HepG2 (cell line): ENCODE data around the gene GLG1. TPM values are rescaled to one million over a fixed set of nuclear protein-coding genes. Genes with fewer than 3 reads are reported as not detected.

Experiments
- ATAC-seq: fragments of 200-7000 bp; cut with Tn5 transposase; 3 replicates; pipeline ENCODE4 v1.9.1; 2020; ENCODE audit warnings: mild to moderate bottlenecking, moderate library complexity
- BruUV-seq: library from RNA; stranded (reverse); fragments of 400-500 nt; replicated peaks from 2 replicates; lab custom pipeline; 2021; lab: Mats Ljungman, UMichigan
- CTCF ChIA-PET: fragments of 300-600 bp; formaldehyde crosslinking; extraction: SDS; loops from one replicate; lab custom pipeline; 2021; ENCODE audit warnings: low total read pairs, inconsistent platforms, low intra/inter-chr PET ratio; lab: Yijun Ruan, JAX
- POLR2A ChIA-PET: fragments of 350-600 bp; sonication (Branson Sonifier 250); formaldehyde crosslinking; loops from one replicate; lab custom pipeline; 2020; ENCODE audit warnings: antibody characterized with exemption, inconsistent platforms; lab: Yijun Ruan, JAX
- DNase-seq: peaks from one replicate; pipeline ENCODE4 v3.0.0-alpha.2; 2015; ENCODE audit warnings: low spot score
- FAIRE-seq: peaks from 3 replicates; lab custom pipeline; 2011; peaks lifted over from hg19 to GRCh38; lab: Jason Lieb, UNC
- H2AFZ ChIP-seq: one replicate; pipeline ENCODE4 v1.6.1; 2011; ENCODE audit warnings: low read length, inconsistent platforms
- H3K27ac ChIP-seq: fragments of 300-600 bp; 3 replicates; pipeline ENCODE4 v1.8.0; 2011; ENCODE audit warnings: mixed run types, mild to moderate bottlenecking, mixed read lengths, low read length, inconsistent platforms; ENCODE audit not compliant: insufficient read depth; ENCODE audit errors: extremely low read length
- H3K27me3 ChIP-seq, 2 experiments: fragments of 200-600 bp in 1 of 2; 2 replicates in 1 of 2; 3 replicates in 1 of 2; pipeline versions ENCODE4 v1.6.0 to v1.8.0; 2011; ENCODE audit warnings: low read length in 2 of 2, mild to moderate bottlenecking in 2 of 2, moderate library complexity in 2 of 2, inconsistent platforms in 1 of 2; ENCODE audit not compliant: insufficient read depth in 2 of 2, control insufficient read depth in 1 of 2
- H3K36me3 ChIP-seq, 2 experiments: fragments of 200-600 bp in 1 of 2; replicated peaks in 1 of 2; 2 replicates in 1 of 2; 3 replicates in 1 of 2; pipeline versions ENCODE4 v1.5.1 to v1.8.0; 2011; ENCODE audit warnings: low read length in 2 of 2, inconsistent platforms in 1 of 2; ENCODE audit not compliant: insufficient read depth in 2 of 2, control insufficient read depth in 1 of 2
- H3K4me1 ChIP-seq: 2 replicates; pipeline ENCODE4 v1.5.1; 2012; ENCODE audit warnings: low read length, inconsistent platforms; ENCODE audit not compliant: insufficient read depth
- H3K4me2 ChIP-seq: 2 replicates; pipeline ENCODE4 v1.6.0; 2011; ENCODE audit warnings: low read depth, low read length, inconsistent platforms
- H3K4me3 ChIP-seq, 3 experiments: fragments of 200-600 bp in 1 of 3; sonication (generic), shearing (Covaris generic) in 1 of 3; replicated peaks in 1 of 3; 2 replicates each; pipeline ENCODE4 v1.5.1; 2011 to 2016; ENCODE audit warnings: low read length in 3 of 3, inconsistent platforms in 2 of 3, low read depth in 2 of 3, mild to moderate bottlenecking in 2 of 3, control low read depth in 1 of 3, mixed read lengths in 1 of 3; ENCODE audit not compliant: insufficient read depth in 1 of 3
- H3K79me2 ChIP-seq: one replicate; pipeline ENCODE4 v1.6.1; 2011; ENCODE audit warnings: low read length, inconsistent platforms; ENCODE audit not compliant: insufficient read depth
- H3K9ac ChIP-seq: 2 replicates; pipeline ENCODE4 v1.6.0; 2011; ENCODE audit warnings: mild to moderate bottlenecking, low read depth, low read length, inconsistent platforms; ENCODE audit not compliant: insufficient read depth
- H3K9me3 ChIP-seq: 2 replicates; pipeline ENCODE4 v1.5.1; 2012; ENCODE audit warnings: mild to moderate bottlenecking, low read length
- H4K20me1 ChIP-seq: 2 replicates; pipeline ENCODE4 v1.6.0; 2011; ENCODE audit warnings: inconsistent platforms, mild to moderate bottlenecking, low read length, moderate library complexity; ENCODE audit not compliant: insufficient read depth
- CEBPB ChIP-seq: IDR thresholded peaks from 2 replicates; pipeline ENCODE4 v1.6.1; 2011; ENCODE audit warnings: low read depth, low read length, improper control_type of control experiment, borderline replicate concordance
- CEBPG ChIP-seq: IDR thresholded peaks from 2 replicates; pipeline ENCODE4 v1.6.1; 2016
- DNMT1 ChIP-seq: sonication (generic); formaldehyde crosslinking; IDR thresholded peaks from 2 replicates; pipeline ENCODE4 v1.5.1; 2020; ENCODE audit warnings: mild to moderate bottlenecking, missing genetic modification reagents
- ELK4 ChIP-seq: sonication (generic); formaldehyde crosslinking; IDR thresholded peaks from 2 replicates; pipeline ENCODE4 v1.9.0; 2021; ENCODE audit warnings: missing genetic modification reagents, borderline replicate concordance
- FOXP1 ChIP-seq, 2 experiments: fragments of 450-650 bp in 1 of 2; IDR thresholded peaks; 2 replicates each; pipeline ENCODE4 v1.6.1; 2017 to 2018; ENCODE audit warnings: antibody characterized with exemption in 1 of 2
- HDAC6 ChIP-seq: fragments of 200-600 bp; sonication (generic); IDR thresholded peaks from 2 replicates; pipeline ENCODE4 v1.7.0; 2017; ENCODE audit warnings: mild to moderate bottlenecking, antibody characterized with exemption, low read length, low read depth
- HMGXB3 ChIP-seq: sonication (generic); formaldehyde crosslinking; IDR thresholded peaks from 2 replicates; pipeline ENCODE4 v1.4.0; 2020; ENCODE audit warnings: missing genetic modification reagents, borderline replicate concordance
- HOMEZ ChIP-seq: IDR thresholded peaks from 2 replicates; pipeline ENCODE4 v1.6.1; 2016; ENCODE audit warnings: low read depth
- KLF15 ChIP-seq: sonication (generic); formaldehyde crosslinking; IDR thresholded peaks from 2 replicates; pipeline ENCODE4 v1.8.1; 2023; ENCODE audit warnings: borderline replicate concordance, mild to moderate bottlenecking, inconsistent platforms, missing genetic modification reagents, mixed read lengths
- SALL1 ChIP-seq: sonication (generic); formaldehyde crosslinking; IDR thresholded peaks from 2 replicates; pipeline ENCODE4 v1.8.0; 2022; ENCODE audit warnings: mild to moderate bottlenecking, missing genetic modification reagents
- SATB2 ChIP-seq: sonication (generic); formaldehyde crosslinking; IDR thresholded peaks from 2 replicates; pipeline ENCODE4 v1.5.0; 2020; ENCODE audit warnings: missing genetic modification reagents
- TIGD3 ChIP-seq: sonication (generic); formaldehyde crosslinking; IDR thresholded peaks from 2 replicates; pipeline ENCODE4 v1.5.1; 2020; ENCODE audit warnings: mild to moderate bottlenecking, missing genetic modification reagents, borderline replicate concordance
- ZBTB25 ChIP-seq: IDR thresholded peaks from 2 replicates; pipeline ENCODE4 v1.6.1; 2018; ENCODE audit warnings: missing genetic modification reagents
- ZNF839 ChIP-seq: sonication (generic); formaldehyde crosslinking; IDR thresholded peaks from 2 replicates; pipeline ENCODE4 v1.4.0; 2020; ENCODE audit warnings: missing genetic modification reagents, mild to moderate bottlenecking, borderline replicate concordance
- WGBS: methylation state at CpG from one replicate; pipeline ENCODE4 v1.1.6; 2017; ENCODE audit warnings: low lambda C conversion rate; 5-methylcytosine and 5-hydroxymethylcytosine counted together
- in situ Hi-C: cut with HindIII; loops from 2 replicates; pipeline ENCODE4 v1.10.0; 2017; ENCODE audit warnings: low pct_unique_long_range_greater_than_20kb; ENCODE audit not compliant: extremely low pct_ligation_motif_present
- intact Hi-C: fragments of 100-400 bp; cut with micrococcal nuclease; formaldehyde crosslinking; loops from one replicate; pipeline ENCODE4 v1.10.0; 2022; ENCODE audit not compliant: unreplicated experiment
- polyA plus RNA-seq, 8 experiments: library from polyadenylated mRNA; depleted of rRNA in 3 of 8; stranded (reverse) in 7 of 8; unstranded in 1 of 8; fragments of >200 nt; fragmentation: Illumina TruSeq in 4 of 8; extraction: Trizol in 4 of 8; gene quantifications; 2 replicates each; pipeline versions ENCODE4 v1.2.1 to v1.2.3, GENCODE V29; 2011 to 2016; ENCODE audit warnings: low read depth in 4 of 8, missing spikeins in 1 of 8, mixed read lengths in 1 of 8; ENCODE audit not compliant: insufficient read depth in 1 of 8
- total RNA-seq, 5 experiments: library from RNA; depleted of rRNA; stranded (reverse); fragments of >200 nt; fragmentation: Illumina TruSeq; extraction: Trizol; gene quantifications; 2 replicates each; pipeline ENCODE4 v1.2.3, GENCODE V29; 2016; ENCODE audit warnings: low read depth in 1 of 5

The GLG1 gene
- total and polyA plus RNA-seq, 2 of the 13 experiments (the other 11 are each of a cell fraction or from before 2014, with no cell fraction given) = 87.7 to 141 TPM

- FAIRE-seq = no peak
- Histone ChIP-seq H3K9ac (no peak overlapping the region), H3K27me3 (no peaks in the 10 kb centered on the region), H3K27ac (no peak overlapping the region), H4K20me1 (no peaks in the 10 kb centered on the region), H3K4me1 (peaks cover 10% of the 10 kb centered on the region), H3K9me3 (no peaks in the 10 kb centered on the region), H3K4me3 (no peak overlapping the region), H3K36me3 (peaks cover 0 to 13% of the 10 kb centered on the region in 2 experiments; a peak in 2 of 5 replicates), H3K79me2 (peaks cover 86% of the 10 kb centered on the region), H3K4me2 (no peak overlapping the region), H2AFZ (no peak overlapping the region)
- POLR2A ChIA-PET = interaction anchor here (5.4 kb wide), 1 partner anchor 20 kb away, joined by 26 read pairs; the partner anchor contains the start of gene GLG1
- CTCF ChIA-PET = no interaction called here
- in situ Hi-C loops (no loop called here), intact Hi-C loops (no loop called here)
- 85% methylated on average over 6 of the region's 6 CpGs for WGBS
- BruUV-seq = no TSS peak
- no peak for DNase-seq
- peak; percentile 65 for ATAC-seq
- TF ChIP-seq CEBPG (CRISPR knock-in tag) = peak; percentile 63
- 0 out of 2 replicates have a peak, but pooled peaks have one; percentile 16 for TF ChIP-seq HOMEZ (CRISPR knock-in tag)
- TF ChIP-seq DNMT1 (CRISPR knock-in tag) = no peak
- no peak for TF ChIP-seq ELK4 (CRISPR knock-in tag)
- no peak for TF ChIP-seq ZBTB25
- peak; percentile 68 for TF ChIP-seq CEBPB
- TF ChIP-seq SATB2 (CRISPR knock-in tag) = no peak
- no peak for TF ChIP-seq TIGD3
- TF ChIP-seq FOXP1 (IDR thresholded peaks at IDR 0.05) = no peak
- peak; percentile 26; the same call in 1 of the 2 replicates for TF ChIP-seq FOXP1 (CRISPR knock-in tag; IDR thresholded peaks at IDR 0.05)
- no peak for TF ChIP-seq KLF15 (CRISPR knock-in tag)
- TF ChIP-seq ZNF839 (CRISPR knock-in tag) = no peak
- TF ChIP-seq HMGXB3 (CRISPR knock-in tag) = 0 out of 2 replicates have a peak, but pooled peaks have one; percentile 27
- no peak for TF ChIP-seq SALL1 (CRISPR knock-in tag)
- TF ChIP-seq HDAC6 = no peak
Observed at GRCh38 chr16:74586948-74587347, 20.0 kb downstream of the GLG1 start.
